ENCODE data around the gene PRELID3B. TPM values are rescaled to one million over a fixed set of nuclear protein-coding genes. Genes with fewer than 3 reads are reported as not detected.

PRELID3B gene
- total RNA-seq, 1 experiment from 2014 or later = 52.6 TPM

- Histone ChIP-seq H2BK20ac (ENCODE audit: low read depth, low read length, poor library complexity, severe bottlenecking) (no peak overlapping the region), H3K4me1 (ENCODE audit: insufficient read depth, low read length) (peaks cover 7% of the 10 kb centered on the region; the same call in 1 of the 2 replicates), H2BK120ac (ENCODE audit: low read depth, low read length, poor library complexity, severe bottlenecking) (no peak overlapping the region), H4K91ac (ENCODE audit: insufficient read length, low read depth, low read length) (no peak overlapping the region), H3K4ac (ENCODE audit: low read depth, low read length) (no peak overlapping the region), H3K27ac (ENCODE audit: insufficient read length, low read depth, low read length) (no peak overlapping the region), H3K79me2 (ENCODE audit: insufficient read depth, low read length) (no peaks in the 10 kb centered on the region), H3K9ac (ENCODE audit: extremely low read depth, insufficient read length, low read length) (no peak overlapping the region), H2AFZ (ENCODE audit: low read length) (no peak overlapping the region), H2BK12ac (ENCODE audit: insufficient read length, low read depth, low read length) (no peak overlapping the region), H2AK5ac (ENCODE audit: insufficient read length, low read length) (no peak overlapping the region), H3K56ac (ENCODE audit: insufficient read length, low read depth, low read length) (no peak overlapping the region), H4K5ac (ENCODE audit: insufficient read length, low read depth, low read length) (no peak overlapping the region), H3T11ph (ENCODE audit: low read length) (no peak overlapping the region), H3K4me2 (ENCODE audit: insufficient read depth, insufficient read length, low read length) (no peak overlapping the region), H3K23me2 (ENCODE audit: insufficient read length, low read depth, low read length, poor library complexity, severe bottlenecking) (no peaks in the 10 kb centered on the region), H3K9me3 (ENCODE audit: control insufficient read depth, low read depth, low read length) (no peaks in the 10 kb centered on the region), H2BK5ac (ENCODE audit: insufficient read length, low read length) (no peak overlapping the region), H4K20me1 (ENCODE audit: control insufficient read depth, insufficient read depth, insufficient read length) (no peaks in the 10 kb centered on the region), H2BK15ac (ENCODE audit: low read depth, low read length) (no peak overlapping the region), H3K23ac (ENCODE audit: insufficient read length, low read depth, low read length) (no peak overlapping the region), H3K27me3 (ENCODE audit: insufficient read depth, low read length) (no peaks in the 10 kb centered on the region), H4K8ac (replicated peaks; ENCODE audit: insufficient read length, low read depth, low read length) (no peak overlapping the region), H3K79me1 (ENCODE audit: insufficient read depth, low read depth, low read length, poor library complexity, severe bottlenecking) (no peaks in the 10 kb centered on the region), H3K14ac (ENCODE audit: insufficient read depth, low read length) (no peak overlapping the region), H3K18ac (ENCODE audit: insufficient read length, low read depth, low read length) (no peak overlapping the region)
- no peak overlapping the region for H3K27ac Mint-ChIP-seq
- no peak overlapping the region for H3K4me3 Mint-ChIP-seq
- H3K9me3 Mint-ChIP-seq = no peaks in the 10 kb centered on the region
- TF ChIP-seq CTCF (conservative IDR thresholded peaks at IDR 0.05) = no peak
- H3K27me3 Mint-ChIP-seq (ENCODE audit: low read depth) = peaks cover 24% of the 10 kb centered on the region
- H3K36me3 Mint-ChIP-seq (ENCODE audit: insufficient read depth in 1 of 3, low read depth in 3 of 3) = no peaks in the 10 kb centered on the region; a peak in 1 of 7 replicates
- WGBS (ENCODE audit: extremely low coverage, insufficient read length, low lambda C conversion rate) = no CpG with 5 or more reads among the region's 16 CpGs
- H3K4me1 Mint-ChIP-seq = peaks cover 13 to 21% of the 10 kb centered on the region in 2 experiments; a peak in 3 of 4 replicates
- no peak for DNase-seq
These were observed 27.2 kb downstream of the PRELID3B start for GRCh38 chr20:59015411-59015810.
